ENCODE results near the gene C1orf50. TPM values are rescaled to one million over a fixed set of nuclear protein-coding genes. Genes with fewer than 3 reads are reported as not detected.

C1orf50 gene
- total and polyA plus RNA-seq, 2 donors (not counting 3 experiments of a cell fraction or from before 2014, with no cell fraction given), result 4.8 to 7.4 TPM

DNA sequence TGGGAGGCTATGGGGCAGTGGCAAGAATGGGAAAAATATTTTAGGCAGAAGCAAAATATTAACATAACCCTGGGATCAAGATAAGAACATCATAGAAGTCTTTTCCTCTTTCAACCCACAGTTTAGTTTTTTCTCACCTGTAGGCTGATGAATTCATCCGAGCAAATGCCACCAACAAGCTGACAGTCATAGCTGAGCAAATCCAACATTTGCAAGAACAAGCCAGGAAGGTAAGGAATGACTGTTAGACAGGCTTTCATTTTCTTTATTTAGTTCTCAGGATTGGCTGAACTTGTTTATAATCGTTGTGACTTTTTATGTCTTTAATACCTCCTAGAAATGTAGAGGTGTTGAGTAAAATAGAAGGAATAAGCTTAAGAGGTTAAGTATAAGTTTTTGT, 6.4 kb downstream of the C1orf50 start:
- POLR2A ChIA-PET, result no interaction called here
- no TSS peak for BruUV-seq (replicated peaks)
- intact Hi-C loops (cut with micrococcal nuclease), result no loop called here

More for the DNA sequence above, 6.4 kb downstream of the C1orf50 start:
- Histone ChIP-seq H3K27me3 (ENCODE audit: control insufficient read depth in 2 of 2, insufficient read depth in 2 of 2, low read length in 2 of 2) (no peaks in the 10 kb centered on the region), H3K4me2 (ENCODE audit: insufficient read depth, low read length) (no peak overlapping the region), H3K79me2 (ENCODE audit: control insufficient read depth, insufficient read depth, low read length) (peaks cover 17% of the 10 kb centered on the region), H3K9me1 (replicated peaks; ENCODE audit: control insufficient read depth, extremely low read depth, insufficient read depth, low read length) (no peaks in the 10 kb centered on the region), H3K4me1 (ENCODE audit: control insufficient read depth, extremely low read depth, insufficient read depth, low read length) (no peaks in the 10 kb centered on the region), H2AFZ (ENCODE audit: low read depth, low read length) (no peak overlapping the region), H3K9ac (replicated peaks; ENCODE audit: extremely low read depth, insufficient read depth, low read length) (no peak overlapping the region), H3K9me3 (replicated peaks; ENCODE audit: control insufficient read depth, insufficient read depth, low read length) (no peaks in the 10 kb centered on the region), H3K27ac (ENCODE audit: insufficient read depth, low read depth, low read length) (no peak overlapping the region), H4K20me1 (replicated peaks; ENCODE audit: control insufficient read depth, extremely low read depth, insufficient read depth, low read length) (no peaks in the 10 kb centered on the region), H3K36me3 (ENCODE audit: control insufficient read depth in 2 of 2, extremely low read depth in 1 of 2, insufficient read depth in 2 of 2, low read length in 2 of 2) (peaks cover 6 to 11% of the 10 kb centered on the region in 2 experiments), H3K4me3 (replicated peaks in 1 of 3; ENCODE audit: insufficient read depth in 1 of 3, low read depth in 1 of 3, low read length in 3 of 3) (no peak overlapping the region)
- DNase-seq (ENCODE audit: low read depth, low spot score) (no peak), FAIRE-seq (no peak)
- no peak for TF ChIP-seq JUN (IDR thresholded peaks at IDR 0.05; ENCODE audit: borderline replicate concordance, insufficient read depth, insufficient read length, low read depth)
- no peak for TF ChIP-seq CTCF (IDR thresholded peaks at IDR 0.05; ENCODE audit: extremely low read depth in 1 of 2, insufficient read depth in 1 of 2, low read depth in 1 of 2, low read length in 2 of 2)
- TF ChIP-seq POLR2A (IDR thresholded peaks at IDR 0.05; ENCODE audit: low read depth, low read length), result no peak
- no peak for TF ChIP-seq POLR2AphosphoS5 (IDR thresholded peaks at IDR 0.05; ENCODE audit: insufficient read depth, low read depth, low read length)
- TF ChIP-seq MYC (IDR thresholded peaks at IDR 0.05; ENCODE audit: low read depth, low read length), result no peak
- TF ChIP-seq FOS (IDR thresholded peaks at IDR 0.05; ENCODE audit: borderline replicate concordance, insufficient read depth, low read length), result no peak
- TF ChIP-seq EZH2 (IDR thresholded peaks at IDR 0.05; ENCODE audit: borderline replicate concordance, low read depth, low read length, severe bottlenecking), result no peak
- no peak for TF ChIP-seq MAX (IDR thresholded peaks at IDR 0.05; ENCODE audit: insufficient read depth, insufficient read length)
- TF ChIP-seq GATA2 (IDR thresholded peaks at IDR 0.05; ENCODE audit: insufficient read depth, insufficient read length, low read depth, low read length), result no peak
- CTCF ChIA-PET, result interaction anchor here (1.5 to 2.5 kb wide), 3 partner anchors 7 to 300 kb away, joined by 4 to 11 read pairs (median 4); partner anchors contain the start of gene P3H1
- dilution Hi-C loops (cut with MboI; ENCODE audit: extremely low pct_ligation_motif_present, low sequenced_read_pairs), result no loop called here

Data from endothelial cell of umbilical vein (primary cell).